Stimulated activated CD4-positive, alpha-beta T cell treated with anti-CD3 and anti-CD28 coated beads, Interleukin-4, amount 100 ng/mL, for 4 hours (primary cell): ENCODE results near the gene CBX5.
"Not testable (repeated sequence)": the region's sequence is repeated elsewhere in the genome, so short reads cannot be mapped to it uniquely, and the experiment has no call there.

Experiments used
- DNase-seq, 2 experiments: peaks; one replicate each; pipeline ENCODE4 v3.0.0-alpha.2; 2020

Gene CBX5

GRCh38 chr12:54279632-54280467 lies at the start of gene CBX5:
Gene CBX5 (minus strand): TSS chr12:54280122. CDS start chr12:54257650, 22,472 bp downstream.
- peak; percentile 99 for DNase-seq

GRCh38 chr12:54328595-54329337 lies 48.8 kb upstream of the CBX5 start:
- DNase-seq = no peak

- DNase-seq = not testable (repeated sequence)
Measured at GRCh38 chr12:54325442-54326109, 45.7 kb upstream of the CBX5 start.

GRCh38 chr12:54324617-54325441 lies 44.9 kb upstream of the CBX5 start, which contains the start of gene COPZ1:
Gene COPZ1 (plus strand): TSS chr12:54325131. CDS start chr12:54325164, 33 bp downstream.
- peak; percentile 80 to 95 for DNase-seq

- no peak for DNase-seq
Measured at GRCh38 chr12:54321363-54321762, 41.4 kb upstream of the CBX5 start.

- not testable (repeated sequence) for DNase-seq
Measured at GRCh38 chr12:54312309-54312708, 32.4 kb upstream of the CBX5 start.

- no peak for DNase-seq
Measured at GRCh38 chr12:54311051-54311450, 31.1 kb upstream of the CBX5 start.

GRCh38 chr12:54306925-54307741 lies 27.2 kb upstream of the CBX5 start:
- peak in 1 of 2 experiments; percentile 5 for DNase-seq

- no peak for DNase-seq
Measured at GRCh38 chr12:54304187-54304810, 24.4 kb upstream of the CBX5 start.

- no peak for DNase-seq
Measured at GRCh38 chr12:54303640-54304039, 23.7 kb upstream of the CBX5 start.

- no peak for DNase-seq
Measured at GRCh38 chr12:54301428-54302048, 21.6 kb upstream of the CBX5 start.

- peak; percentile 19 to 29 for DNase-seq
Measured at GRCh38 chr12:54300732-54301427, 21.0 kb upstream of the CBX5 start, which contains the start of gene NFE2. Gene NFE2 (minus strand): TSS chr12:54301015. CDS start chr12:54295248, 5,767 bp downstream.

GRCh38 chr12:54300225-54300731 lies 20.4 kb upstream of the CBX5 start:
- DNase-seq = no peak

GRCh38 chr12:54299515-54300224 lies 19.7 kb upstream of the CBX5 start:
- DNase-seq = no peak

GRCh38 chr12:54298904-54299303 lies 19.0 kb upstream of the CBX5 start:
- DNase-seq = no peak

GRCh38 chr12:54296393-54297099 lies 16.6 kb upstream of the CBX5 start:
- DNase-seq = no peak

- no peak for DNase-seq
Measured at GRCh38 chr12:54294953-54295566, 15.1 kb upstream of the CBX5 start.
